ENCODE results near the gene AGO4. TPM values are rescaled to one million over a fixed set of nuclear protein-coding genes. Genes with fewer than 3 reads are reported as not detected.
"Not testable (repeated sequence)": the region's sequence is repeated elsewhere in the genome, so short reads cannot be mapped to it uniquely, and the experiment has no call there.

Gene AGO4
- total and polyA plus RNA-seq, 2 of the 4 experiments (the other 2 are of a cell fraction): 8.2 to 9.2 TPM

- BruUV-seq (replicated peaks); H2AK9ac ChIP-seq (replicated peaks; ENCODE audit: low read depth, low read length, poor library complexity); H2BK20ac ChIP-seq (ENCODE audit: low read depth, low read length); POLR2A ChIA-PET (ENCODE audit: unreplicated experiment); intact Hi-C loops (cut with micrococcal nuclease); H4K20me1 ChIP-seq (ENCODE audit: insufficient read depth, low read length); H3K79me1 ChIP-seq (ENCODE audit: low read depth in 1 of 2, low read length in 2 of 2); H3K18ac ChIP-seq (ENCODE audit: low read depth, low read length); H2AK5ac ChIP-seq (ENCODE audit: low read depth, low read length); CTCF ChIA-PET; H3K9me3 ChIP-seq (ENCODE audit: control insufficient read depth, insufficient read depth, low read length); H3K4me2 ChIP-seq (ENCODE audit: low read depth, low read length); H4K8ac ChIP-seq (ENCODE audit: low read depth in 2 of 2, low read length in 2 of 2); H3K4me1 ChIP-seq (ENCODE audit: control insufficient read depth, insufficient read depth, low read length); H3K14ac ChIP-seq (replicated peaks; ENCODE audit: low read depth, low read length); H2BK5ac ChIP-seq (ENCODE audit: low read depth, low read length, poor library complexity, severe bottlenecking); DNase-seq; H3K4ac ChIP-seq (ENCODE audit: low read depth, low read length); H2BK15ac ChIP-seq (ENCODE audit: low read depth, low read length); H4K91ac ChIP-seq (ENCODE audit: insufficient read depth, low read depth, low read length); H3K4me3 ChIP-seq (ENCODE audit: insufficient read depth, low read depth, low read length); H3K9me1 ChIP-seq (ENCODE audit: insufficient read depth, low read length); H3K27me3 ChIP-seq (ENCODE audit: control insufficient read depth, insufficient read depth, low read length); H3K56ac ChIP-seq (ENCODE audit: extremely low read depth, insufficient read depth, low read length); H3K36me3 ChIP-seq (ENCODE audit: control insufficient read depth, insufficient read depth, low read length); H2BK120ac ChIP-seq (ENCODE audit: low read depth, low read length); H3K23ac ChIP-seq (ENCODE audit: low read depth, low read length); H2AFZ ChIP-seq (replicated peaks; ENCODE audit: low read length, poor library complexity); H3K27ac ChIP-seq (ENCODE audit: insufficient read depth, low read length); H4K5ac ChIP-seq (ENCODE audit: low read depth, low read length); in situ Hi-C loops (cut with MboI; ENCODE audit: low sequenced_read_pairs); ATAC-seq (ENCODE audit: low read depth); dilution Hi-C loops (cut with HindIII; ENCODE audit: low sequenced_read_pairs, unreplicated experiment); H3K9ac ChIP-seq (ENCODE audit: low read depth, low read length): not testable (repeated sequence)
- 50% methylated on average over 2 of the region's 8 CpGs; no CpG with 5 or more reads in 1 of the 2 experiments for WGBS, 2 experiments (ENCODE audit: extremely low coverage in 2 of 2, insufficient read length in 1 of 2)
These were observed 23.5 kb upstream of the AGO4 start for GRCh38 chr1:35784364-35784763.

Data from IMR-90 (cell line).